Psoas muscle (tissue), 8 donors: ENCODE measurements around the gene CADPS. TPM values are rescaled to one million over a fixed set of nuclear protein-coding genes. Genes with fewer than 3 reads are reported as not detected.

Experiments
- ATAC-seq, 4 donors: fragments of 200-7000 bp; cut with Tn5 transposase; one replicate each; pipeline ENCODE4 v1.9.1; 2020; ENCODE audit warnings: moderate library complexity in 3 of 4, mild to moderate bottlenecking in 2 of 4
- DNase-seq, 2 donors: peaks; one replicate each; pipeline ENCODE4 v3.0.0-alpha.2; 2020
- H3K27ac ChIP-seq: fragments of 200-600 bp; one replicate; pipeline ENCODE4 v1.8.0; 2022
- H3K27me3 ChIP-seq, 3 donors: fragments of 200-600 bp in 1 of 3; one replicate each; pipeline versions ENCODE4 v1.6.1 to v1.8.0; 2013 to 2022; ENCODE audit warnings: low read length in 2 of 3, mild to moderate bottlenecking in 2 of 3, moderate library complexity in 1 of 3; ENCODE audit not compliant: insufficient read depth in 3 of 3
- H3K36me3 ChIP-seq, 2 donors: fragments of 200-600 bp in 1 of 2; one replicate each; pipeline versions ENCODE4 v1.6.1 to v1.8.0; 2013 to 2022; ENCODE audit warnings: low read depth in 1 of 2, mild to moderate bottlenecking in 1 of 2, moderate library complexity in 1 of 2; ENCODE audit not compliant: insufficient read depth in 1 of 2
- H3K4me1 ChIP-seq: fragments of 200-600 bp; one replicate; pipeline ENCODE4 v1.8.0; 2022
- H3K4me3 ChIP-seq: fragments of 200-600 bp; one replicate; pipeline ENCODE4 v1.8.0; 2022; ENCODE audit warnings: mild to moderate bottlenecking
- H3K9me3 ChIP-seq: fragments of 200-600 bp; one replicate; pipeline ENCODE4 v1.8.0; 2022
- WGBS, 3 donors: extraction: QIAGEN DNeasy Blood & Tissue Kit; methylation state at CpG; one replicate each; pipeline versions ENCODE4 v1.1.6 to v1.1.7; 2013; 5-methylcytosine and 5-hydroxymethylcytosine counted together
- intact Hi-C, 2 donors: fragments of 100-400 bp; cut with DNase I; formaldehyde crosslinking; loops; one replicate each; pipeline versions ENCODE4 v1.11.0 to v1.14.2; 2022
- polyA plus RNA-seq, 3 donors: library from polyadenylated mRNA; stranded (reverse); fragments of 200-250 nt; gene quantifications; one replicate each; pipeline ENCODE4 v1.2.3, GENCODE V29; 2013
- total RNA-seq, 4 donors: library from RNA; stranded (reverse); fragmentation: NEBNext Ultra II Directional in 2 of 4; extraction: Animal tissue kit (Norgen Biotek cat#: 25700) in 2 of 4; gene quantifications; one replicate each; pipeline versions ENCODE4 v1.2.1 to v1.2.4, GENCODE V29; 2021 to 2023
- TF ChIP-seq, protein P1 (sequence below): fragments of 200-600 bp; IDR thresholded peaks from one replicate; pipeline ENCODE4 v1.8.0; 2022; ENCODE audit warnings: antibody characterized with exemption
- donor health status: healthy with polysubstance abuse.
- donor health status: DM: no; HTN: no; CAD: no; lungs with moderate emphysema.
- donor health status: Bipolar disorder and iron deficiency.
- donor health status: healthy.
- donor health status: DM: yes; HTN: yes; CAD: no.
- donor health status: DM: no; HTN: no; CAD: no.
- donor health status: DM: no; HTN: no; CAD: no.
- donor health status: DM: yes; HTN: yes; CAD: no.

The CADPS gene
- total and polyA plus RNA-seq, 7 donors = 0.01 to 0.07 (median 0.04) TPM; not detected in 4

DNA sequence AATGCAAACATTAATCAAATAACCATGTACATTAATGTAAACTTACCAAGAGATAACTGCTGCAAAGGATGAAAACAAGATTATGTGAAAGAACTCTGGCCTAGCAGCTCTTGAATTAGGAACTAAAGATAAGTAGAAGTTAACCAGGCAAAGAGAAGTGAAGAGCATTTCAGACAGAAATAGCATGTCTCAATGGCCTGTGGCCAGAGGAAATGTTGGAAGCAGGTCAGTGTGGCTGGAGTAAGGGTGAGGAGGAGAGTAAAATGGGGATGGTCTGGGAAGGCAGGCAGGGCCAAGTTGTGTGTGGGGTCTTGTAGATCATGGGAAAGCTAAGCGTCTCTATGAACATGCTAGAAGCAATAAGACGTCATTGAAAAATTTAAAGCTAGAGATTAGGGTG is 192.4 kb downstream of the CADPS start:
- WGBS, 3 donors = 90 to 95% (median 91%) methylated on average over 2 of the region's 2 CpGs
- no peaks in the 10 kb centered on the region for H3K27me3 ChIP-seq
- H3K9me3 ChIP-seq = no peaks in the 10 kb centered on the region
- ATAC-seq (no peak), DNase-seq (no peak)
- no peaks in the 10 kb centered on the region for H3K4me1 ChIP-seq
- H3K4me3 ChIP-seq = no peak overlapping the region
- TF ChIP-seq, protein P1, sequence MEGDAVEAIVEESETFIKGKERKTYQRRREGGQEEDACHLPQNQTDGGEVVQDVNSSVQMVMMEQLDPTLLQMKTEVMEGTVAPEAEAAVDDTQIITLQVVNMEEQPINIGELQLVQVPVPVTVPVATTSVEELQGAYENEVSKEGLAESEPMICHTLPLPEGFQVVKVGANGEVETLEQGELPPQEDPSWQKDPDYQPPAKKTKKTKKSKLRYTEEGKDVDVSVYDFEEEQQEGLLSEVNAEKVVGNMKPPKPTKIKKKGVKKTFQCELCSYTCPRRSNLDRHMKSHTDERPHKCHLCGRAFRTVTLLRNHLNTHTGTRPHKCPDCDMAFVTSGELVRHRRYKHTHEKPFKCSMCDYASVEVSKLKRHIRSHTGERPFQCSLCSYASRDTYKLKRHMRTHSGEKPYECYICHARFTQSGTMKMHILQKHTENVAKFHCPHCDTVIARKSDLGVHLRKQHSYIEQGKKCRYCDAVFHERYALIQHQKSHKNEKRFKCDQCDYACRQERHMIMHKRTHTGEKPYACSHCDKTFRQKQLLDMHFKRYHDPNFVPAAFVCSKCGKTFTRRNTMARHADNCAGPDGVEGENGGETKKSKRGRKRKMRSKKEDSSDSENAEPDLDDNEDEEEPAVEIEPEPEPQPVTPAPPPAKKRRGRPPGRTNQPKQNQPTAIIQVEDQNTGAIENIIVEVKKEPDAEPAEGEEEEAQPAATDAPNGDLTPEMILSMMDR = no peak
- no peaks in the 10 kb centered on the region for H3K36me3 ChIP-seq
- H3K27ac ChIP-seq = no peak overlapping the region
- intact Hi-C loops = no loop called here

DNA sequence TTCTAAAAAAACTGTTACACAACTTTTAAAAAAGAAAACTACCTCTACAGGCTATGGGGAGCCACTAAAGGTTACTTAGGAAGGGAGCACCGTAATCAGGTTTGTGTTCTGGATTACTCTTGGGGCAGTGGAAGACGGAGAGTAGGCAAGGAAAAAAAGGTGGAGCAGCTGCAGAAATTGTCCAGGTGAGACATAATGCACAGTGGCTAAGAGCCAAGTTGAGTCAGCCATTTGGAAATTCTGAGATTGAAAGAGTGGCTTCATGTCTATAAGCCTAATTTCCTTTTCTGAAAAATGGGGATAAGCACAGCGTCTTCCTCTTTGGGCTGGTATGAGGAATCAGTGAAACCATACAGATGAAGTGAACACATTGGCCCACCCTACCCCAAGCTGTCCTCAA is 195.2 kb downstream of the CADPS start:
- no peaks in the 10 kb centered on the region for H3K36me3 ChIP-seq
- H3K27me3 ChIP-seq = no peaks in the 10 kb centered on the region
- ATAC-seq (no peak), DNase-seq (no peak)
- no peaks in the 10 kb centered on the region for H3K9me3 ChIP-seq
- TF ChIP-seq, protein P1 = no peak
- no peak overlapping the region for H3K27ac ChIP-seq
- H3K4me1 ChIP-seq = no peaks in the 10 kb centered on the region
- no peak overlapping the region for H3K4me3 ChIP-seq
- intact Hi-C loops = no loop called here
- WGBS, 3 donors = 75 to 80% (median 76%) methylated on average over 3 of the region's 3 CpGs

DNA sequence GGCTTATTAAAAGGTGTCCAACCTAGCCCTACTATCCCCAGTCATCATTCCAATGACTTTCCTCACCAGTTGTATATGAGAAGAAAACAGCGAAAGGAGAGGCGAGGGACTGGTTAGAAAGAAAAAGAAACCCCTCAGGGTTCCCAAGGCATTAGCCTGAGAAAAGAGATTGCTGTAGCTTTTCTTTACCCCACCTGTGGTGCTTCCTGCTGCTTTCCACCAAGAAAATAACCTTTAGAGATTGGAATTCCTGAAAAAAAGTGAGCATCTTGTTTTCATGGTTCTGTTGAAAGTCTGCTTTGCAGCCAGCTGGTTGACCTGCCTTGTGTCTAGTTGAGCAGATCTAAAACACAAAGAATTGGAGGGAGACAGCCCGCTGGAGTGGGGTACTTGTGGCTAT is 196.4 kb downstream of the CADPS start:
- no peaks in the 10 kb centered on the region for H3K4me1 ChIP-seq
- 63 to 72% (median 72%) methylated on average over 3 of the region's 3 CpGs for WGBS, 3 donors
- no peaks in the 10 kb centered on the region for H3K9me3 ChIP-seq
- DNase-seq (no peak), ATAC-seq (no peak)
- TF ChIP-seq, protein P1 = no peak
- no peaks in the 10 kb centered on the region for H3K36me3 ChIP-seq
- no peak overlapping the region for H3K27ac ChIP-seq
- no peak overlapping the region for H3K4me3 ChIP-seq
- no peaks in the 10 kb centered on the region for H3K27me3 ChIP-seq
- intact Hi-C loops = no loop called here

DNA sequence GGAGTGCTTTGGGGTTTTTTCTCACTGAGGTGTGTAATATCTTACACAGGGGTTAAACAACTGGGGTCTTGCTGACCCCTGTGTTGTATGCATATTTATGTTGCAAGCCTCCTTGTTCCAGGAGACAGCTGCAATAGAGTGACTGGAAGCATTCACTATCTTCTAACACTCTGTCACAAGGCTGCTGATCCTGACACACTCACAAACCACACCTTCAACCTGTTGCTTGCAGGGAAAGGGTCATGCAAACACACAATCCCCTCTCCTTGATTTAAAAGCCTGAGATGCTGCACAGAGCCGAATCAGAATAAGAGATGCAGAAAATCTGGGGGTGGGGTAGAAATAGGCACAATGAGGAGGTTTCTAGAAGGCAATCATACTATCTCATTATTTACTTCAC is 197.3 kb downstream of the CADPS start:
- DNase-seq (no peak), ATAC-seq (no peak)
- Histone ChIP-seq H3K27me3 (no peaks in the 10 kb centered on the region), H3K4me1 (no peaks in the 10 kb centered on the region), H3K4me3 (no peak overlapping the region), H3K36me3 (no peaks in the 10 kb centered on the region), H3K27ac (no peak overlapping the region), H3K9me3 (no peaks in the 10 kb centered on the region)
- WGBS, 3 donors = 41 to 70% (median 45%) methylated on average over 1 of the region's 1 CpG
- TF ChIP-seq, protein P1 = no peak
- intact Hi-C loops = no loop called here

DNA sequence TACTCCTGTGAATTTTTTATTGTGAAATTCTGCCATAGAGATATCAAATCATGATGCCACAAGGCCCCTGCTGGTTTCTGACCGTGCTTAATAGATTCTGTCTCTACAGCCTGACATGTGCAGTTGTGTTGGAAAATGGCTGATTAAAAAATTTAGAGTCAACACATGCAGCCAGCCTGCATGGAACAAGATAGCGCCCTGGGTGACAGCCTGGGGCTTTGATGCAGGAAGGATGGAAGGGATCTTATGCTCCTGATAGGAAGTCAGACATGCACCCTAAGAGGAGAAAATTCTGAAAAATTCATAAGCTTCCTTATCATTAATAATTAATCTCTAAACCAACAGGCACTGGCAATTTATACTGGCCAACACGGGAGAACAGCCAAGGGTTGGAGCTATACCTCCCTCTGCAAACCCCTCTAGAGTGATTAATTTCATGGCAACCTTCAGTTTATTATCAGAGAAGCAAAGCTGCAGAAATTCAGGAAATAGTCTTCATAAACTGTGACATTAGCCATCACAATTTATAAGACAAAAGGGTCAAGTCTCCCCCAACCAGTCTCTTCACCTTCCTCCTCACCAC is 198.4 kb downstream of the CADPS start:
- intact Hi-C loops = no loop called here
- H3K4me3 ChIP-seq = no peak overlapping the region
- no peak overlapping the region for H3K27ac ChIP-seq
- TF ChIP-seq, protein P1 = no peak
- 46 to 47% (median 47%) methylated on average over 3 of the region's 3 CpGs for WGBS, 3 donors
- no peaks in the 10 kb centered on the region for H3K9me3 ChIP-seq
- no peaks in the 10 kb centered on the region for H3K27me3 ChIP-seq
- H3K36me3 ChIP-seq = no peaks in the 10 kb centered on the region
- DNase-seq (no peak), ATAC-seq (no peak)
- no peaks in the 10 kb centered on the region for H3K4me1 ChIP-seq
